Mucosa of rectum (tissue), 2 donors: Measurements from ENCODE around the gene SFTPA1.
"Not testable (repeated sequence)": the region's sequence is repeated elsewhere in the genome, so short reads cannot be mapped to it uniquely, and the experiment has no call there.

Experiments
- H3K27ac ChIP-seq, 2 donors: one replicate each; pipeline ENCODE4 v1.7.0; 2013; ENCODE audit warnings: inconsistent platforms in 2 of 2, low read depth in 2 of 2, low read length in 2 of 2
- H3K27me3 ChIP-seq, 2 donors: one replicate each; pipeline ENCODE4 v1.7.0; 2013; ENCODE audit warnings: low read length in 2 of 2; ENCODE audit not compliant: control insufficient read depth in 2 of 2, insufficient read depth in 2 of 2
- H3K36me3 ChIP-seq, 2 donors: one replicate each; pipeline ENCODE4 v1.7.0; 2013; ENCODE audit warnings: low read length in 2 of 2; ENCODE audit not compliant: control insufficient read depth in 2 of 2, insufficient read depth in 2 of 2
- H3K4me1 ChIP-seq, 2 donors: one replicate each; pipeline ENCODE4 v1.7.0; 2013; ENCODE audit warnings: low read length in 2 of 2, mild to moderate bottlenecking in 1 of 2; ENCODE audit not compliant: control insufficient read depth in 2 of 2, insufficient read depth in 2 of 2
- H3K4me3 ChIP-seq, 2 donors: one replicate each; pipeline ENCODE4 v1.7.0; 2013; ENCODE audit warnings: low read length in 2 of 2
- H3K9ac ChIP-seq, 2 donors: one replicate each; pipeline ENCODE4 v1.7.0; 2013; ENCODE audit warnings: low read length in 2 of 2, low read depth in 1 of 2, mild to moderate bottlenecking in 1 of 2
- H3K9me3 ChIP-seq, 2 donors: one replicate each; pipeline ENCODE4 v1.7.0; 2013; ENCODE audit warnings: low read length in 2 of 2; ENCODE audit not compliant: control insufficient read depth in 2 of 2
- donor health status: healthy.
- donor health status: Normal muscosa, but diverticular disease.

Gene SFTPA1

GRCh38 chr10:79608505-79609375 lies 2.0 kb upstream of the SFTPA1 start:
- Histone ChIP-seq H3K36me3 (no peaks in the 10 kb centered on the region), H3K9ac (no peak overlapping the region), H3K27me3 (no peaks in the 10 kb centered on the region), H3K27ac (no peak overlapping the region), H3K4me3 (no peak overlapping the region), H3K4me1 (no peaks in the 10 kb centered on the region), H3K9me3 (no peaks in the 10 kb centered on the region)

- H3K27ac ChIP-seq, H3K9ac ChIP-seq, H3K4me1 ChIP-seq, H3K36me3 ChIP-seq, H3K4me3 ChIP-seq, H3K27me3 ChIP-seq, H3K9me3 ChIP-seq: not testable (repeated sequence)
Measured at GRCh38 chr10:79611193-79611976, 646 bp downstream of the SFTPA1 start.

- Histone ChIP-seq H3K4me1 (no peaks in the 10 kb centered on the region), H3K27ac (no peak overlapping the region), H3K4me3 (no peak overlapping the region), H3K27me3 (no peaks in the 10 kb centered on the region), H3K9ac (no peak overlapping the region), H3K36me3 (no peaks in the 10 kb centered on the region), H3K9me3 (no peaks in the 10 kb centered on the region)
Measured at GRCh38 chr10:79615577-79615976, 4.8 kb downstream of the SFTPA1 start.

GRCh38 chr10:79616164-79616563 lies 5.4 kb downstream of the SFTPA1 start:
- Histone ChIP-seq H3K36me3 (no peaks in the 10 kb centered on the region), H3K4me1 (no peaks in the 10 kb centered on the region)

GRCh38 chr10:79623663-79624062 lies 12.9 kb downstream of the SFTPA1 start:
- H3K36me3 ChIP-seq, H3K4me3 ChIP-seq, H3K9ac ChIP-seq, H3K4me1 ChIP-seq, H3K27ac ChIP-seq, H3K9me3 ChIP-seq, H3K27me3 ChIP-seq: not testable (repeated sequence)

More at GRCh38 chr10:79616164-79616563, 5.4 kb downstream of the SFTPA1 start:
- no peaks in the 10 kb centered on the region for H3K9me3 ChIP-seq
- no peak overlapping the region for H3K27ac ChIP-seq
- no peaks in the 10 kb centered on the region for H3K27me3 ChIP-seq
- no peak overlapping the region for H3K4me3 ChIP-seq
- H3K9ac ChIP-seq, result no peak overlapping the region

GRCh38 chr10:79627075-79627474 lies 16.3 kb downstream of the SFTPA1 start:
- Histone ChIP-seq H3K9me3 (no peaks in the 10 kb centered on the region), H3K27ac (no peak overlapping the region), H3K4me1 (no peaks in the 10 kb centered on the region), H3K27me3 (no peaks in the 10 kb centered on the region), H3K9ac (no peak overlapping the region), H3K36me3 (no peaks in the 10 kb centered on the region), H3K4me3 (no peak overlapping the region)

- no peak overlapping the region for H3K4me3 ChIP-seq
- no peaks in the 10 kb centered on the region for H3K27me3 ChIP-seq
- H3K27ac ChIP-seq, result no peak overlapping the region
- H3K4me1 ChIP-seq, result no peaks in the 10 kb centered on the region
- H3K9me3 ChIP-seq, result no peaks in the 10 kb centered on the region
- H3K36me3 ChIP-seq, result no peaks in the 10 kb centered on the region
- no peak overlapping the region for H3K9ac ChIP-seq
Measured at GRCh38 chr10:79628083-79628482, 17.3 kb downstream of the SFTPA1 start.

GRCh38 chr10:79628988-79629954 lies 18.5 kb downstream of the SFTPA1 start:
- Histone ChIP-seq H3K27me3 (no peaks in the 10 kb centered on the region), H3K27ac (no peak overlapping the region), H3K36me3 (no peaks in the 10 kb centered on the region), H3K4me1 (no peaks in the 10 kb centered on the region), H3K9me3 (no peaks in the 10 kb centered on the region), H3K9ac (no peak overlapping the region), H3K4me3 (no peak overlapping the region)

- Histone ChIP-seq H3K4me1 (no peaks in the 10 kb centered on the region), H3K27ac (no peak overlapping the region), H3K4me3 (no peak overlapping the region), H3K27me3 (no peaks in the 10 kb centered on the region), H3K9me3 (no peaks in the 10 kb centered on the region), H3K36me3 (no peaks in the 10 kb centered on the region), H3K9ac (no peak overlapping the region)
Measured at GRCh38 chr10:79629955-79630327, 19.2 kb downstream of the SFTPA1 start.
